Thymus (tissue), 11 donors: ENCODE measurements around the gene RCAN3. TPM values are rescaled to one million over a fixed set of nuclear protein-coding genes. Genes with fewer than 3 reads are reported as not detected.
"Not testable (repeated sequence)": the region's sequence is repeated elsewhere in the genome, so short reads cannot be mapped to it uniquely, and the experiment has no call there.

Source experiments
- DNase-seq, 9 donors: peaks; one replicate each; pipeline ENCODE4 v3.0.0-alpha.2; 2013; ENCODE audit warnings: low spot score in 9 of 9, low read depth in 6 of 9, missing footprints in 1 of 9
- H3K27ac ChIP-seq, 2 donors: one replicate each; pipeline ENCODE4 v1.5.1; 2013; ENCODE audit warnings: control low read depth in 1 of 2, low read depth in 1 of 2, low read length in 1 of 2, mild to moderate bottlenecking in 1 of 2, moderate library complexity in 1 of 2
- H3K27me3 ChIP-seq, 2 donors: one replicate each; pipeline ENCODE4 v1.5.1; 2013; ENCODE audit warnings: low read length in 1 of 2; ENCODE audit not compliant: control insufficient read depth in 2 of 2, insufficient read depth in 1 of 2
- H3K36me3 ChIP-seq, 2 donors: one replicate each; pipeline ENCODE4 v1.5.1; 2013; ENCODE audit warnings: low read length in 1 of 2, mild to moderate bottlenecking in 1 of 2, moderate library complexity in 1 of 2; ENCODE audit not compliant: control insufficient read depth in 2 of 2, insufficient read depth in 2 of 2
- H3K4me1 ChIP-seq, 2 donors: one replicate each; pipeline ENCODE4 v1.5.1; 2013; ENCODE audit warnings: low read length in 2 of 2; ENCODE audit not compliant: control insufficient read depth in 2 of 2, insufficient read depth in 2 of 2
- H3K4me3 ChIP-seq, 2 donors: one replicate each; pipeline ENCODE4 v1.5.1; 2013; ENCODE audit warnings: low read length in 2 of 2, control low read depth in 1 of 2, mild to moderate bottlenecking in 1 of 2
- H3K9me3 ChIP-seq, 2 donors: one replicate each; pipeline ENCODE4 v1.5.1; 2013; ENCODE audit warnings: low read length in 1 of 2, mild to moderate bottlenecking in 1 of 2; ENCODE audit not compliant: control insufficient read depth in 2 of 2, insufficient read depth in 1 of 2
- WGBS: extraction: QIAGEN DNeasy Blood & Tissue Kit; methylation state at CpG from one replicate; pipeline ENCODE4 v1.1.7; 2013; 5-methylcytosine and 5-hydroxymethylcytosine counted together
- polyA plus RNA-seq: library from polyadenylated mRNA; stranded (reverse); fragments of 200-250 nt; gene quantifications from one replicate; pipeline ENCODE4 v1.2.3, GENCODE V29; 2013
- total RNA-seq: library from RNA; stranded (reverse); fragments of 120-200 nt; gene quantifications from one replicate; pipeline ENCODE4 v1.2.4, GENCODE V29; 2013
- donor health status: healthy.

The RCAN3 gene
- total and polyA plus RNA-seq, 2 donors = 13.2 to 21.2 TPM

- Histone ChIP-seq H3K4me1 (no peaks in the 10 kb centered on the region), H3K4me3 (no peak overlapping the region), H3K9me3 (no peaks in the 10 kb centered on the region), H3K27ac (no peak overlapping the region), H3K27me3 (no peaks in the 10 kb centered on the region), H3K36me3 (no peaks in the 10 kb centered on the region)
- no peak for DNase-seq
Measured at GRCh38 chr1:24544239-24544638, 41.6 kb downstream of the RCAN3 start.

GRCh38 chr1:24545662-24546061, 43.0 kb downstream of the RCAN3 start:
- 84% methylated on average over 1 of the region's 1 CpG for WGBS
- no peaks in the 10 kb centered on the region for H3K9me3 ChIP-seq
- no peaks in the 10 kb centered on the region for H3K4me1 ChIP-seq
- no peak for DNase-seq
- H3K27me3 ChIP-seq = no peaks in the 10 kb centered on the region
- no peaks in the 10 kb centered on the region for H3K36me3 ChIP-seq
- H3K27ac ChIP-seq = no peak overlapping the region
- no peak overlapping the region for H3K4me3 ChIP-seq

- H3K9me3 ChIP-seq = no peaks in the 10 kb centered on the region
- no peaks in the 10 kb centered on the region for H3K36me3 ChIP-seq
- H3K4me1 ChIP-seq = no peaks in the 10 kb centered on the region
- DNase-seq = no peak
- H3K27me3 ChIP-seq = no peaks in the 10 kb centered on the region
- H3K27ac ChIP-seq = no peak overlapping the region
- WGBS = 92% methylated on average over 5 of the region's 5 CpGs
- no peak overlapping the region for H3K4me3 ChIP-seq
Measured at GRCh38 chr1:24547195-24547594, 44.6 kb downstream of the RCAN3 start.

GRCh38 chr1:24548070-24548469, 45.4 kb downstream of the RCAN3 start:
- Histone ChIP-seq H3K4me1 (no peaks in the 10 kb centered on the region), H3K27me3 (no peaks in the 10 kb centered on the region), H3K36me3 (no peaks in the 10 kb centered on the region), H3K27ac (no peak overlapping the region), H3K9me3 (no peaks in the 10 kb centered on the region), H3K4me3 (no peak overlapping the region)
- no peak for DNase-seq
- 94% methylated on average over 3 of the region's 3 CpGs for WGBS

GRCh38 chr1:24549210-24549609, 46.6 kb downstream of the RCAN3 start:
- not testable (repeated sequence) for H3K36me3 ChIP-seq, DNase-seq

GRCh38 chr1:24551290-24551959, 48.8 kb downstream of the RCAN3 start:
- H3K4me1 ChIP-seq = peaks cover 5 to 10% of the 10 kb centered on the region in 2 donors
- H3K27ac ChIP-seq = no peak overlapping the region
- WGBS = 60% methylated on average over 13 of the region's 13 CpGs
- H3K4me3 ChIP-seq = no peak overlapping the region
- no peaks in the 10 kb centered on the region for H3K36me3 ChIP-seq
- no peaks in the 10 kb centered on the region for H3K9me3 ChIP-seq
- no peak for DNase-seq
- H3K27me3 ChIP-seq = peaks cover 7 to 20% of the 10 kb centered on the region in 2 donors

More at GRCh38 chr1:24549210-24549609, 46.6 kb downstream of the RCAN3 start:
- 82% methylated on average over 5 of the region's 5 CpGs for WGBS
- H3K9me3 ChIP-seq, H3K27ac ChIP-seq, H3K4me3 ChIP-seq, H3K27me3 ChIP-seq, H3K4me1 ChIP-seq: not testable (repeated sequence)

- Histone ChIP-seq H3K9me3 (no peaks in the 10 kb centered on the region), H3K27me3 (peaks cover 7 to 24% of the 10 kb centered on the region in 2 donors), H3K4me1 (peaks cover 5 to 13% of the 10 kb centered on the region in 2 donors), H3K27ac (no peak overlapping the region), H3K4me3 (no peak overlapping the region), H3K36me3 (no peaks in the 10 kb centered on the region)
- DNase-seq = no peak
- WGBS = 93% methylated on average over 10 of the region's 10 CpGs
Measured at GRCh38 chr1:24551960-24552571, 49.4 kb downstream of the RCAN3 start.

- H3K27me3 ChIP-seq = peaks cover 7 to 24% of the 10 kb centered on the region in 2 donors
- DNase-seq = no peak
Measured at GRCh38 chr1:24553931-24554330, 51.3 kb downstream of the RCAN3 start.

GRCh38 chr1:24554714-24555113, 52.1 kb downstream of the RCAN3 start:
- H3K36me3 ChIP-seq = no peaks in the 10 kb centered on the region
- no peak for DNase-seq
- 97% methylated on average over 4 of the region's 4 CpGs for WGBS
- no peaks in the 10 kb centered on the region for H3K9me3 ChIP-seq
- H3K27me3 ChIP-seq = peaks cover 7 to 24% of the 10 kb centered on the region in 2 donors
- H3K27ac ChIP-seq = no peak overlapping the region
- H3K4me3 ChIP-seq = no peak overlapping the region
- peaks cover 5 to 32% of the 10 kb centered on the region in 2 donors for H3K4me1 ChIP-seq

More at GRCh38 chr1:24553931-24554330, 51.3 kb downstream of the RCAN3 start:
- Histone ChIP-seq H3K4me3 (no peak overlapping the region), H3K4me1 (peaks cover 5 to 25% of the 10 kb centered on the region in 2 donors), H3K9me3 (no peaks in the 10 kb centered on the region), H3K27ac (no peak overlapping the region), H3K36me3 (no peaks in the 10 kb centered on the region)
- 98% methylated on average over 3 of the region's 3 CpGs for WGBS
